Gastrocnemius medialis (tissue), 4 donors: ENCODE measurements around the gene ZC3H6. TPM values are rescaled to one million over a fixed set of nuclear protein-coding genes. Genes with fewer than 3 reads are reported as not detected.
"Not testable (repeated sequence)": the region's sequence is repeated elsewhere in the genome, so short reads cannot be mapped to it uniquely, and the experiment has no call there.

ENCODE experiments used
- ATAC-seq, 2 donors: fragments of 150-250 bp; one replicate each; pipeline ENCODE4 v1.9.1; 2016
- DNase-seq, 2 donors: peaks; one replicate each; pipeline ENCODE4 v3.0.0-alpha.2; 2019
- H3K27ac ChIP-seq, 4 donors: fragments of 200-600 bp; sonication (generic); 1 replicate in 1 of 4; 2 replicates in 3 of 4; pipeline ENCODE4 v1.5.1; 2016 to 2018; ENCODE audit warnings: mild to moderate bottlenecking in 2 of 4, moderate library complexity in 1 of 4
- H3K27me3 ChIP-seq, 3 donors: fragments of 200-600 bp; sonication (generic) in 2 of 3; 1 replicate in 1 of 3; 2 replicates in 2 of 3; pipeline versions ENCODE4 v1.5.1 to v1.6.0; 2016 to 2019; ENCODE audit warnings: mild to moderate bottlenecking in 1 of 3, moderate library complexity in 1 of 3
- H3K36me3 ChIP-seq, 2 donors: fragments of 200-600 bp; sonication (generic) in 1 of 2; one replicate each; pipeline ENCODE4 v1.5.1; 2017 to 2018
- H3K4me1 ChIP-seq, 2 donors: fragments of 200-600 bp; sonication (generic) in 1 of 2; one replicate each; pipeline ENCODE4 v1.5.1; 2016 to 2017; ENCODE audit warnings: mild to moderate bottlenecking in 2 of 2
- H3K4me3 ChIP-seq, 4 donors: fragments of 200-600 bp; sonication (generic) in 3 of 4; 1 replicate in 1 of 4; 2 replicates in 3 of 4; pipeline ENCODE4 v1.5.1; 2016 to 2019; ENCODE audit warnings: mild to moderate bottlenecking in 2 of 4
- H3K9me3 ChIP-seq, 3 donors: fragments of 200-600 bp; sonication (generic) in 2 of 3; 1 replicate in 1 of 3; 2 replicates in 2 of 3; pipeline ENCODE4 v1.5.1; 2016 to 2019
- CTCF ChIP-seq, 5 experiments: fragments of 450-650 bp in 3 of 5; fragments of 200-600 bp in 2 of 5; sonication (generic) in 2 of 5; IDR thresholded peaks in 4 of 5; conservative IDR thresholded peaks in 1 of 5; 1 replicate in 4 of 5; 2 replicates in 1 of 5; pipeline ENCODE4 v1.5.1; 2016 to 2019; ENCODE audit warnings: antibody characterized with exemption in 5 of 5, mild to moderate bottlenecking in 3 of 5, moderate library complexity in 3 of 5
- POLR2A ChIP-seq, 2 donors: fragments of 450-650 bp; IDR thresholded peaks; one replicate each; pipeline ENCODE4 v1.6.1; 2017; ENCODE audit warnings: antibody characterized with exemption in 2 of 2, mild to moderate bottlenecking in 2 of 2, moderate library complexity in 2 of 2
- in situ Hi-C, 4 donors: fragments of 200-750 bp; cut with MboI; loops; one replicate each; pipeline versions ENCODE4 v1.15.0 to v1.8.0; 2017; ENCODE audit warnings: low sequenced_read_pairs in 4 of 4
- intact Hi-C: fragments of 100-400 bp; cut with DNase I; formaldehyde crosslinking; loops from one replicate; pipeline ENCODE4 v1.15.1; 2023; ENCODE audit warnings: low total_unique reads
- total RNA-seq, 4 donors: library from RNA; depleted of rRNA; stranded (reverse); fragments of >200 nt; gene quantifications; one replicate each; pipeline versions ENCODE4 v1.1.0 to v1.2.3, GENCODE V29; 2016

ZC3H6 gene
- total RNA-seq, 4 donors from 2014 or later: 6.3 to 15.1 (median 9.9) TPM

- Histone ChIP-seq H3K27me3 (no peaks in the 10 kb centered on the region), H3K9me3 (no peaks in the 10 kb centered on the region), H3K4me3 (peak overlapping the region in 3 of 4 donors; percentile 88 to 97 (median 91)), H3K36me3 (no peaks in the 10 kb centered on the region), H3K4me1 (peaks cover 22 to 26% of the 10 kb centered on the region in 2 donors), H3K27ac (peak overlapping the region; percentile 99 to 100 (median 100))
- ATAC-seq (no peak), DNase-seq (no peak)
- intact Hi-C loops: loop anchor here (1.0 to 10.0 kb wide), 3 partner anchors 205 to 382 kb away; partner anchors contain the start of genes MERTK and TTL
- TF ChIP-seq CTCF (IDR thresholded peaks at IDR 0.05 in 4 of 5, conservative IDR thresholded peaks at IDR 0.05 in 1 of 5) (no peak), POLR2A (IDR thresholded peaks at IDR 0.05) (no peak)
- in situ Hi-C loops: no loop called here
Measured at GRCh38 chr2:112276954-112277353, 1.6 kb downstream of the ZC3H6 start.

GRCh38 chr2:112277596-112278220 lies 2.3 kb downstream of the ZC3H6 start:
- no peak for ATAC-seq
- intact Hi-C loops: loop anchor here (5.0 to 10.0 kb wide), 2 partner anchors 205 to 383 kb away; partner anchors contain the start of genes MERTK and TTL

GRCh38 chr2:112282066-112282465 lies 6.7 kb downstream of the ZC3H6 start:
- H3K27me3 ChIP-seq, H3K9me3 ChIP-seq, H3K36me3 ChIP-seq, intact Hi-C loops, H3K4me3 ChIP-seq, in situ Hi-C loops, ATAC-seq, DNase-seq: not testable (repeated sequence)
- peaks cover 25 to 34% of the 10 kb centered on the region in 2 donors for H3K4me1 ChIP-seq
- peak overlapping the region in 3 of 4 donors; percentile 55 to 63 (median 61) for H3K27ac ChIP-seq

More at GRCh38 chr2:112277596-112278220, 2.3 kb downstream of the ZC3H6 start:
- TF ChIP-seq CTCF (IDR thresholded peaks at IDR 0.05 in 4 of 5, conservative IDR thresholded peaks at IDR 0.05 in 1 of 5) (no peak), POLR2A (IDR thresholded peaks at IDR 0.05) (no peak)
- Histone ChIP-seq H3K36me3 (no peaks in the 10 kb centered on the region), H3K27ac (peak overlapping the region; percentile 99 to 100 (median 100)), H3K4me1 (peaks cover 26% of the 10 kb centered on the region in 2 donors), H3K4me3 (no peak overlapping the region), H3K9me3 (no peaks in the 10 kb centered on the region), H3K27me3 (no peaks in the 10 kb centered on the region)
- in situ Hi-C loops: no loop called here
- DNase-seq: no peak

GRCh38 chr2:112283535-112283934 lies 8.1 kb downstream of the ZC3H6 start:
- intact Hi-C loops, H3K27me3 ChIP-seq, H3K36me3 ChIP-seq, H3K4me3 ChIP-seq, in situ Hi-C loops, H3K9me3 ChIP-seq, DNase-seq: not testable (repeated sequence)
- Histone ChIP-seq H3K27ac (peak overlapping the region; percentile 48 to 63 (median 58)), H3K4me1 (peaks cover 13 to 24% of the 10 kb centered on the region in 2 donors)
- ATAC-seq: peak in 1 of 2 donors; percentile 74

GRCh38 chr2:112290088-112290487 lies 14.7 kb downstream of the ZC3H6 start:
- Histone ChIP-seq H3K9me3 (no peaks in the 10 kb centered on the region), H3K4me1 (peaks cover 0 to 3% of the 10 kb centered on the region in 2 donors), H3K27ac (no peak overlapping the region), H3K4me3 (no peak overlapping the region), H3K27me3 (no peaks in the 10 kb centered on the region), H3K36me3 (no peaks in the 10 kb centered on the region)
- in situ Hi-C loops: no loop called here
- TF ChIP-seq CTCF (IDR thresholded peaks at IDR 0.05 in 4 of 5, conservative IDR thresholded peaks at IDR 0.05 in 1 of 5): no peak
- TF ChIP-seq POLR2A (IDR thresholded peaks at IDR 0.05): no peak
- intact Hi-C loops: no loop called here
- no peak for ATAC-seq
- DNase-seq: no peak
